Measurements from ENCODE around the gene ACR.
A peak's percentile ranks its signal among the peaks of the same experiment; 100 is the strongest.
"Not testable (repeated sequence)": the region's sequence is repeated elsewhere in the genome, so short reads cannot be mapped to it uniquely, and the experiment has no call there.

Gene ACR

GRCh38 chr22:50732681-50733080 lies 5.3 kb upstream of the ACR start:
- no peak for DNase-seq (ENCODE audit: low read depth in 2 of 2)

DNA sequence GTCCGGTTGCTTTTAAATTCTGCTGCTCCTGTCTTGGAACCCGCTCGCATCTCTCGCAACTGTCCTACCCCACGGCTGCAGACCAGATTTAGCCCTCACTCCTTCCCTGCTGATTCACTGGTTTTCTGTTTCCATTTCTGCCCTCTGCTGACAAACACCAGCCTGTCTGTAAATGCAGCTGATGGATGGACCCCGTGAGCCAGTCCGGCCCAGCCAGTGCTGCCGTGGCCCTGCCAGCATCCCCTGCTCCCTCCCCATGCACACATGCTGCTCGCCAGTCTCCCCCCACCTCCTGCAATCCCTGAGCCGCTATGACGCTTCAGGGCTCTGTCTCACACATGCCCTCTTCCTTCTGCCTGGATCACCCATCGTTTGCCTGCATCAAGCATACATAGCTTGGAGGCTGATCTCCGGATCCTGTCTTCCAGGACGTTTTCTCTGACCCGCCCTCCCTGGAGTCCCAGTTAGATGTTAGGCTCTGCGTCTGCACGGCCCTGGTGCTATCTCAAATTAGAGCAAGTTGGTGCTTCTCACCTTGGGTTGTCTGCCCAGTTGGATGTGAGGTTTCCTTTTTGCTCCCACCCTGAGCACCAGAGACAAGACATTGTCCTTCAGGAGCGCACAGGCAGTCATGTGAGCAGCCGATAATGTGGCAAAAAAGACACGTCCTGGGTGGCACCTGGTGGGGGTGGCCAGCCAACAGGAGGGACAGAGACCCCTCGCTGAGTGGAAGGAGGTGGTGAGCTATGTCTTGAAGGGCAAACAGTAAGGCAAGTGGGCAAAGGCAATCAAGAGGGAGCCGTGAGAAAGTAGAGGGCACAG lies 4.3 kb upstream of the ACR start:
- no peak for DNase-seq (ENCODE audit: low read depth in 2 of 2)

GRCh38 chr22:50734343-50734771 lies 3.6 kb upstream of the ACR start:
- DNase-seq (ENCODE audit: low read depth in 2 of 2) = no peak

DNA sequence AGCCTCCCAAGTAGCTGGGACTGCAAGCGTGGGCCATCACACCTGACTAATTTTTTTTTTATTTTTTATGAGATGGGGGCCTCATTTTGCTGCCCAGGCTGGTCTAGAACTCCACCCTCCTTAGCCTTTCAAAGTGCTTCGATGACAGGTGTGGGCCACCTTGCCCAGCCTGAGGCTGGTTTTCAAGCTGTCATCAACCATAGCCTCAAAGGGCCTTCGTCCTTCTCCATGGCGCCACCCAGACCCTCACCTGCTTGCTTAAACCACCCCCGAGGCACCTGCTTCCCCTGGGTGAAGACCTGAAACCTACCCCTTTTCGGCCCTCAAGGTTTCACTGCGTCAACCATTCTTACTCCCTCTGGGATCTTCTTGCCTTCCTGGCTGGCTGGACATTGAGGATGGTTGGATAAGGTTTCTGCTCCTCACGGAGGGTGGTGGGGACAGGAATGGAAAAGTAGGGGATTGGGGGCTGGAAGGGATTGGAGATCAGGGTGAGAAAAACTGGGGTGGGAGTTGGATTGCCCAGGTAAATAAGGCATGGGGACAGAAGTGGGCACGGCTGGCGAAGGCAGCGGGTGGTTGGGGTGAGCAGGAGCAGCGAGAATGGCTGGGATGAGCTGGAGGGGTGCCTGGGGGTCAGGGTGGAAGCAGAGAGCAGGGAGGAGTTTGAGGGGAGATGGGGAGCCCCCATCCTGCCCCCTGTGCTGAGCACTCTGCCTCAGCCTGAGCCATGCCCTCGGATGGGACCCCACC lies 2.8 kb upstream of the ACR start:
- DNase-seq (ENCODE audit: low read depth in 2 of 2) = no peak

GRCh38 chr22:50735739-50736030 lies 2.3 kb upstream of the ACR start:
- no peak for DNase-seq (ENCODE audit: low read depth in 2 of 2)

DNA sequence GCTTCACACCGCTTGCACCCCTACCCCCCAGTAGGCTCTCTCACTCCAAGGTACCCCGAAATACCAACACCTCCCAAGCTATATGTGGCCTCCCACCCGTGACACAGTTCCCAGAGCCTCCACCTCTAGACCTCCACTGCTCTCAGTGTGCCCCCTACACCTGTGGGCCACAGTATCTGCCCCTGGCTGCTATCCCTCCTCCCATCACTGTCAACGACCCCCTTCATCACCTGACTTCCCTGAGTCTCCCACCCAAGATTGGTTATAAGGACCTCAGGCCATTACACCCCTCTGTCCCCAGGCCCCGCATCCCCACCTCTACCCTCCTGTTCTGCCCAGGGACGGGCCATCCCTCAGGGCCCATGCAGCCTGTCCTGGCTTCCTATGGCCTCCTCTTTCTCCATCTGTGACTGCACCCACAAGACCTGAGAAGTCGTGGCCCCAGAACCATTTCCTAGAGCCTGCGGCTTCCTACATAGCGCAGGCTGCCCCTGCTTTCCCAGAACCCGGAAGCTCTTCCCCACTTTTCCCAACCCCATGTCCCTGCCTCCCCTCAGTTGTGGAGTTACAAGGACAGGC lies 734 bp downstream of the ACR start:
- no peak for DNase-seq (ENCODE audit: low read depth in 2 of 2)

GRCh38 chr22:50739279-50739691 lies 1.3 kb downstream of the ACR start:
- no peak for DNase-seq (ENCODE audit: low read depth in 2 of 2)

DNA sequence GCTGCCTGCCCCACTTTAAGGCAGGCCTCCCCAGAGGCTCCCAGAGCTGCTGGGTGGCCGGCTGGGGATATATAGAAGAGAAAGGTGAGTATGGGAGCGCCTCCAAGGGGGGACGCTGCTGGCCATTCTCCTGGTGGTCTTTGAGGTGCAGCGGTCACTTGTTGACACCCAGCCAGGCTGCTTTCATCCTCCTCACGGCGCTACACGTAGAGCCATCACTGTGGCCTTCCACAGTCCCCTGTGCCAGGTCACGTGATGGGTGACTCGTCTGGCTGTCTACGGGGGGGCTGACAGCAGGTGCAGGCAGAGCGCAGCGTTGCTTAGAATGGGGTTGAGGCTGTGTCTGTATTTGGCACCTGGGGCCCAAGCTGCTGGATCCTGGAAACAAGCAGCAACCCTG lies 1.9 kb downstream of the ACR start:
- no peak for DNase-seq (ENCODE audit: low read depth in 2 of 2)

DNA sequence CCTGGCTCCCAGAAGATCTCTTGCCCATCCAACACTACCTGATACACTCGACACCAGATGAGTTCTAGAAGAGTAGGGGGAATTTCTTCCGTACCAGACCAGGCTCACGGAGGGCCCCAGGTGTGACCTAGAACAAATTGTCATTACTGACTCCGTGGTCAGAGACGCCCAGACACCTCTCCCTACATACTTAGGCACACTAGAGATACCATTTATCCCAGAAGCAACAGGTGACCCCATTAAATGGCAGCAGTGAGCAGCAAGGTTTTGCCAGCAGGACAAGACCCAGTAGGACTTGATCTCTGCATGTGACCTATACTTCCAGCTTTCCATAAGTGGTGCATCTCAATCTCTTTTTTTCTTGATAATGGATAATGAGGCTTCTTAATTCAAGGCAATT lies 2.7 kb downstream of the ACR start:
- not testable (repeated sequence) for DNase-seq (ENCODE audit: low read depth in 2 of 2)

DNA sequence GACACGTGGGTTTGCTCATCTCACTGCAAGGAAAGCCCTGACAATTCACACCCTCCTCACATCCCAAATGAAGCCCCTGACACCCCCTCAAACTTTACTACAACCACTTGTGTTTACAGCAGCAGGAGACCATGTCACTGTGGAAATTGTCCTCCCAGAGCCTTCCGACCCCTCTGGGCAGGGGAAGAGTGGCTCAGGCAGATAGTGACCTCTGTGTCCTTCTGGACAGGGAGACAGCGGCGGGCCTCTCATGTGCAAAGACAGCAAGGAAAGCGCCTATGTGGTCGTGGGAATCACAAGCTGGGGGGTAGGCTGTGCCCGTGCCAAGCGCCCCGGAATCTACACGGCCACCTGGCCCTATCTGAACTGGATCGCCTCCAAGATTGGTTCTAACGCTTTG lies 6.4 kb downstream of the ACR start:
- DNase-seq (ENCODE audit: low read depth in 2 of 2) = not testable (repeated sequence)

DNA sequence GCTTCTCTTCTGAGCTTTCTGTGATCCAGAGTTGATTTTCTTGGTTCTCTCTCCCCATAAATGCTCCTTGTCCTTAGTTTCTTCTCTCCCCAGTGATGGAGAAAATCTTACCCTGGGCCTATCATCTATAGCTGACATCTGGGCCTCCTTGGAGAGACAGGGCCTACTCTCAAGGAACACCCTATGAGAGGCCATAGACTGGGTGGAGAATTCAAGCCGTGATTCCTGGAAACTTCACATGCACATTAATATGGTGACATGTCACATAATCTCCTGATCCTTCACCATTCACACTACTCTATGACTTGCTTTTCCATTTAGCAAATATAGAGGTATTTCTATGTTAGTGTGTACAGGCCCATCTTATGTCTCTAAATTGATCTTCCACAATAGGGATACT lies 9.5 kb downstream of the ACR start:
- DNase-seq (ENCODE audit: low read depth in 2 of 2) = not testable (repeated sequence)

DNA sequence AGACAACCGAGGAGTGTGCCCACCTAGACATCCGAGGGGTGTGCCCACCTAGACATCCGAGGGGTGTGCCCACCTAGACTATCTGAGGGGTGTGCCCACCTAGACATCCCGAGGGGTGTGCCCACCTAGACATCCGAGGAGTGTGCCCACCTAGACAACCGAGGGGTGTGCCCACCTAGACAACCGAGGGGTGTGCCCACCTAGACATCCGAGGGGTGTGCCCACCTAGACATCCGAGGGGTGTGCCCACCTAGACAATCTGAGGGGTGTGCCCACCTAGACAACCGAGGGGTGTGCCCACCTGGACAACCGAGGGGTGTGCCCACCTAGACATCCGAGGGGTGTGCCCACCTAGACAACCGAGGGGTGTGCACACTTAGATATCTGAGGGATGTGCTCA lies 10.6 kb downstream of the ACR start:
- DNase-seq (ENCODE audit: low read depth in 2 of 2) = not testable (repeated sequence)

GRCh38 chr22:50749302-50750074 lies 11.5 kb downstream of the ACR start:
- not testable (repeated sequence) for DNase-seq (ENCODE audit: low read depth in 2 of 2)

GRCh38 chr22:50755251-50755650 lies 17.2 kb downstream of the ACR start:
- DNase-seq (ENCODE audit: low read depth in 2 of 2) = not testable (repeated sequence)

GRCh38 chr22:50756406-50756805 lies 18.4 kb downstream of the ACR start:
- DNase-seq (ENCODE audit: low read depth in 2 of 2) = not testable (repeated sequence)

- DNase-seq (ENCODE audit: low read depth in 2 of 2) = peak; percentile 21 to 36
Measured at GRCh38 chr22:50756949-50757491, 19.0 kb downstream of the ACR start.

DNA sequence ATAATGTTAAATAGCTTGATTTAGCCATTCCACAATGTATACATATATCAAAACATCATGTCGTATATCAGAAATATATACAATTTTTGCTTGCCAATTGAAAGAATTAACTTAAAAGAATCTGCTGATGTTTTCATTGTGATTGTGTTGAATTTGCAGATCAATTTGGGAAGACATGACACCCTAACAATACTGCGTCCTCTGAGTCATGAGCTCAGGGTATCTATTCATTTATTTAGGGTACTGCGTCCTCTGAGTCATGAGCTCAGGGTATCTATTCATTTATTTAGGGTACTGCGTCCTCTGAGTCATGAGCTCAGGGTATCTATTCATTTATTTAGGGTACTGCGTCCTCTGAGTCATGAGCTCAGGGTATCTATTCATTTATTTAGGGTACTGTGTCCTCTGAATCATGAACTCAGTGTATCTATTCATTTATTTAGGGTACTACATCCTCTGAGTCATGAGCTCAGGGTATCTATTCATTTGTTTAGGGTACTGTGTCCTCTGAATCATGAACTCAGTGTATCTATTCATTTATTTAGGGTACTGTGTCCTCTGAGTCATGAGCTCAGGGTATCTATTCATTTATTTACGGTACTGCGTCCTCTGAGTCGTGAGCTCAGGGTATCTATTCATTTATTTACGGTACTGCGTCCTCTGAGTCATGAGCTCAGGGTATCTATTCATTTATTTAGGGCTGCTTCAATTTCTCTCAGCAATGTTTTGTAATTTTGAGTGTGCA lies 21.8 kb downstream of the ACR start:
- not testable (repeated sequence) for DNase-seq (ENCODE audit: low read depth in 2 of 2)

- not testable (repeated sequence) for DNase-seq (ENCODE audit: low read depth in 2 of 2)
Measured at GRCh38 chr22:50761829-50762228, 23.8 kb downstream of the ACR start.

- not testable (repeated sequence) for DNase-seq (ENCODE audit: low read depth in 2 of 2)
Measured at GRCh38 chr22:50764288-50764687, 26.3 kb downstream of the ACR start.

DNA sequence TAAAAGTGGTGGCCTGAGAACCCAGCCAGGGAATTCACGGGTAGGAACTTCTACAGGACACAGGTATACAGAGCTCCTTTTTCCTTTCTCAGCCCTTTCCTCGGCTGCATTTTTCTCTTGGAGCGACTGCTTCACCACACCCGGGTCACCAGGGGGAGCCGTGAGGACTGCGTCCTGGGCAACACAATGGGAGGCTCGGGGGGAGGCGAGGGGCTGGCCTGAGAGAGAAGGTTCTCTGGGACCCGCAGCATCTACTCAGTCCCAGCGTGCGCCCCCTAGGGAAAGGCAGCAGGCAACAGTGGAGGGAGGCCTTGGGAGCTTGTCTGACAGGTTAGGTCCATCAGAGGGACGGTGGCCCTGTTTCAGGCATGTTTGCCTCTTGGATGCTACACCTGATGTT lies 37.1 kb downstream of the ACR start:
- DNase-seq (ENCODE audit: low read depth in 2 of 2) = peak in 1 of 2 donors; percentile 7

DNA sequence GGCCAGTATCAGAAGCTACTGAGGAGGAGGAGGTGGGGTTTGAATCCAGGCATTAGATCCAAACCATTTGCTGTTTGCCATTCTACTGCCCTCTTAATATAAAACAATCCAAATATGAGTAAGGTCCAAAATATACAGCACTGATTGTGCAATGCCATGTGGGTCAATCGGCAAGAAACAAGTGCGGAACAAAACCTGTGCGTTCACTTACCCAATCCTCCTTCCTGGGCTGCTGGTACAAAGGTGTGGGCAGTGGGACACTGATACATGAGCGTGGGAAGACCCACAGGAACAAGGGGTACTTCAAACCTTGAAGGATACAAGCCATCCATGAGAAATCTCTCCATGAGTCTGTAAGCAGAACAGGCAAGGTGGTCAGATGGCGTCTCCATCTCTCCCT lies 39.6 kb downstream of the ACR start:
- not testable (repeated sequence) for DNase-seq (ENCODE audit: low read depth in 2 of 2)

All from stimulated activated CD4-positive, alpha-beta T cell treated with anti-CD3 and anti-CD28 coated beads, Interleukin-15, amount 100 ng/mL, for 48 hours (primary cell).